GM18499 (cell line): ENCODE measurements around the gene TGFBR2.

Experiments used
- ATAC-seq: cut with Tn5 transposase; IDR thresholded peaks from one replicate; pipeline ENCODE4 v1.9.1; 2021; ENCODE audit warnings: moderate number of reproducible peaks; ENCODE audit not compliant: insufficient read depth, unreplicated experiment

Gene TGFBR2

DNA sequence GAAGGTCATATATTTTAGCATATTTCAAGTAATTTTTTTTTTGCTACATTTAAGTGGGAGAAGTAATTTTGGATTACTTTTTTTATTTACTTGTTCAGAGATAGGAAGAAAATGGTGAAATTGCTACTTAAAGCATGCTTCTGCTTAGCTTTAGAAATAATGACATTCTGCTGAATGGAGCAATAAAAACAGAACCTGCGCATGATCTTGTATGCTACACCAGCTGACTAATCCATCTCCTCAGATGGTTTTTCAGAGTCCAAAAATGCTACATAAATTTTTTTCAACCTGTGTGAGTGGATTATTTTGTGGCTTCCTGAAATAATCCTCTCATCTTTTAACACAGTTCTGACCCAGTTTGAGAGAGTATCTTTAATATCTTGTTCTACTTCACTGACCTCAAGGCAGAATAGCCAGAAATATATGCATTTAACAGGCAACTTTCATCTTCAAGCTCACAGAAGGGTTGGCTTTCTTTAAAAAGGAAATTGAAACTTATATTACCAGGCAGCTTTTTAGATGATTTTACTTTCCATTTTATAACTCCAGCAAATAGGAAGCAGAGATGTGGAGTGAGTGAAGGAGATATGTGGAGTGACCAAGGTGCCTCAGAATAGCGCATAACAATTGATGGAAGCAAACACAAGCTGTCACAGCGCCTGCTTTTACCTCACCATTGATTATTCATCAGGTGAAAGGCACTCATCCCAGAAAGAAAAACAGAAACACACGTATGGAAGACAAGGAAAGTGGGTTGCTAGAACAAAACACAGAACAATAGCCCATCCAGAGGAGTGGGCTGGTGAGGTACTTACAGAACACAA is 136.6 kb downstream of the TGFBR2 start:
- ATAC-seq, result no peak
